Right lobe of liver (tissue), 6 donors: ENCODE measurements around the gene MARVELD1. TPM values are rescaled to one million over a fixed set of nuclear protein-coding genes. Genes with fewer than 3 reads are reported as not detected.
A peak's percentile ranks its signal among the peaks of the same experiment; 100 is the strongest.

Experiments used
- ATAC-seq, 4 donors: fragments of 200-7000 bp; cut with Tn5 transposase; one replicate each; pipeline ENCODE4 v1.9.1; 2020; ENCODE audit warnings: mild to moderate bottlenecking in 4 of 4, moderate library complexity in 4 of 4
- DNase-seq, 3 donors: peaks; one replicate each; pipeline ENCODE4 v3.0.0-alpha.2; 2020
- H3K27ac ChIP-seq, 3 donors: fragments of 200-600 bp; one replicate each; pipeline ENCODE4 v1.8.0; 2022
- H3K27me3 ChIP-seq, 2 donors: fragments of 200-600 bp; one replicate each; pipeline ENCODE4 v1.8.0; 2022
- H3K36me3 ChIP-seq, 4 donors: fragments of 200-600 bp; sonication (generic) in 1 of 4; one replicate each; pipeline versions ENCODE4 v1.5.1 to v1.8.0; 2017 to 2022; ENCODE audit warnings: control low read depth in 1 of 4
- H3K4me1 ChIP-seq, 4 donors: fragments of 200-600 bp; sonication (generic) in 1 of 4; one replicate each; pipeline versions ENCODE4 v1.5.1 to v1.8.0; 2017 to 2022; ENCODE audit warnings: control low read depth in 1 of 4
- H3K4me3 ChIP-seq, 3 donors: fragments of 200-600 bp; one replicate each; pipeline ENCODE4 v1.8.0; 2022
- H3K9me3 ChIP-seq, 4 donors: fragments of 200-600 bp; sonication (generic) in 1 of 4; one replicate each; pipeline versions ENCODE4 v1.5.1 to v1.8.0; 2017 to 2022; ENCODE audit warnings: control low read depth in 1 of 4
- CTCF ChIP-seq, 4 donors: fragments of 200-600 bp in 3 of 4; fragments of 450-650 bp in 1 of 4; IDR thresholded peaks; one replicate each; pipeline versions ENCODE4 v1.5.1 to v1.8.0; 2016 to 2022; ENCODE audit warnings: antibody characterized with exemption in 4 of 4, mild to moderate bottlenecking in 2 of 4
- POLR2A ChIP-seq: fragments of 450-650 bp; IDR thresholded peaks from one replicate; pipeline ENCODE4 v1.6.1; 2017; ENCODE audit warnings: antibody characterized with exemption, mild to moderate bottlenecking
- WGBS: methylation state at CpG from one replicate; pipeline ENCODE4 v1.1.6; 2018; ENCODE audit warnings: low coverage, low lambda C conversion rate; ENCODE audit not compliant: insufficient coverage; ENCODE audit errors: missing lambda C conversion rate; 5-methylcytosine and 5-hydroxymethylcytosine counted together
- intact Hi-C, 2 donors: fragments of 100-400 bp; cut with DNase I; formaldehyde crosslinking; loops; one replicate each; pipeline versions ENCODE4 v1.11.2 to v1.14.1; 2022
- total RNA-seq, 6 experiments: library from RNA; depleted of rRNA in 2 of 6; stranded (reverse); fragments of >200 nt in 2 of 6; fragmentation: NEBNext Ultra II Directional in 3 of 6; extraction: Animal tissue kit (Norgen Biotek cat#: 25700) in 3 of 6; gene quantifications; one replicate each; pipeline versions ENCODE4 v1.1.0 to v1.2.4, GENCODE V29; 2016 to 2023
- donor health status: DM: no; HTN: yes; CAD: no.
- donor health status: DM: no; HTN: no; CAD: no.
- donor health status: DM: no; HTN: no; CAD: no.
- donor health status: DM: no; HTN: yes; CAD: no.
- donor health status: DM: no; HTN: yes; CAD: no.

The MARVELD1 gene
- total RNA-seq, 6 experiments from 2014 or later: 1.5 to 3.1 (median 2.3) TPM

DNA sequence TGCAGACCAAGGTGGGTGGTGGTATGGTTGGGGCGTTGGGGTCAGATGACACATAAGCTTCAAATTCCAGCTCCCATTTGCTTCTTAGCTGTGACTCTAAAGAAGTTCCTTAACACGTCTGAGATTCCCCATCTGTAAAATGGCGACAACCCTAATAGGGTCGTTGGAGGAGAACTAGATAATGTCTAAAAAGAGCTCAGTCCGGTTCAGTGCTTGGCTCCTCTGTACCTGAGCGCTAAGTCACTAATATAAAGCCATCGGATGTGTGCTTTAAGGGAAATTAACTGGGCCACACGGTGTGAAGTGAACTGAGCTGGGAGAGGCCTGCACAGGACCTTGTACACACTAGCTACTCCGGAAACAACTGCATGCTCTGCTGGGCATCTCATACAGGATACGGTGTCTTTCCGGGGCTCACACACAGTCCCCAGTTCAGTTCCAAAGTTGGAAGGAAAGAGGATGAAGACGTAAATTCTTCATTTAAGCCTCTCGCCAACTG lies 22.9 kb downstream of the MARVELD1 start:
- Histone ChIP-seq H3K4me1 (peaks cover 0 to 15% (median 6%) of the 10 kb centered on the region in 4 donors), H3K36me3 (peaks cover 0 to 24% (median 0%) of the 10 kb centered on the region in 4 donors), H3K9me3 (no peaks in the 10 kb centered on the region), H3K27me3 (no peaks in the 10 kb centered on the region), H3K4me3 (peak overlapping the region in 2 of 3 donors; percentile 85 to 99), H3K27ac (peak overlapping the region in 2 of 3 donors; percentile 80 to 93)
- ATAC-seq (peak; percentile 6 to 23 (median 12)), DNase-seq (peak in 1 of 3 donors; percentile 1)
- intact Hi-C loops: loop anchor here in 1 of 2 donors (10.0 kb wide), 1 partner anchor 62 kb away; no protein-coding TSS in a partner anchor
- TF ChIP-seq POLR2A (no peak), CTCF (IDR thresholded peaks at IDR 0.05) (no peak)
- WGBS: 71% methylated on average over 10 of the region's 13 CpGs

- DNase-seq (peak; percentile 97 to 98 (median 97)), ATAC-seq (peak; percentile 92 to 95 (median 93))
- no peaks in the 10 kb centered on the region for H3K27me3 ChIP-seq
- WGBS: under 1% methylated on average over 39 of the region's 72 CpGs
- no peaks in the 10 kb centered on the region for H3K9me3 ChIP-seq
- H3K36me3 ChIP-seq: peaks cover 0 to 24% (median 0%) of the 10 kb centered on the region in 4 donors
- intact Hi-C loops: loop anchor here in 1 of 2 donors (10.0 kb wide), 1 partner anchor 62 kb away; no protein-coding TSS in a partner anchor
- peaks cover 0 to 15% (median 6%) of the 10 kb centered on the region in 4 donors for H3K4me1 ChIP-seq
- peak within 1 kb of the TSS; percentile 80 to 95 (median 93) for H3K27ac ChIP-seq
- TF ChIP-seq CTCF (IDR thresholded peaks at IDR 0.05) (no peak), POLR2A (peak; percentile 93)
- H3K4me3 ChIP-seq: peak within 1 kb of the TSS; percentile 85 to 99 (median 95)
Observed at GRCh38 chr10:97736902-97737769, 23.6 kb downstream of the MARVELD1 start, which contains the start of gene ZFYVE27. Gene ZFYVE27 (plus strand): TSS chr10:97737128. CDS start chr10:97738478, 1,350 bp downstream.

- no peak for TF ChIP-seq CTCF (IDR thresholded peaks at IDR 0.05)
- no peak for TF ChIP-seq POLR2A
- H3K27ac ChIP-seq: peak overlapping the region in 2 of 3 donors; percentile 93 to 95
Observed at GRCh38 chr10:97737770-97738265, 24.3 kb downstream of the MARVELD1 start.

DNA sequence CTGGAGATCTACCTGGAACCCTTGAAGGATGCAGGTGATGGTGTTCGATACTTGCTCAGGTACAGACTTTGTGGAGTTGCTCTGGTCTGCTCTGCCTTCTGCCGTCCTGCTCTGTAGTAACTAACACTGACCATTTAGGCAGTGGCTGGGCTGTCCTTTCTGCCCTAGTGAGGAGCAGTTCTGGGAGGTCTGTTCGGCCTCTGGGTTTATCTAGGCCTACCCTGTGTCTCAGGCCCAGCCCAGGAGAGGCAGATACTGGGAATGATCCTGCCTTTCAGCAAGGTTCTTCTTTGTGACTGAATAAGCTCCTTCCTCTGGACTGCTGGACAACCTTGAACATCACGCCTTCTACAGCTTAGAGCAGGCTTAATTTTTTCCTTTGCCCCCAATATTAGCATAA lies 25.1 kb downstream of the MARVELD1 start:
- no peak for TF ChIP-seq CTCF (IDR thresholded peaks at IDR 0.05)
- no peak for TF ChIP-seq POLR2A
- Histone ChIP-seq H3K4me3 (no peak overlapping the region), H3K9me3 (no peaks in the 10 kb centered on the region)

More at GRCh38 chr10:97737770-97738265, 24.3 kb downstream of the MARVELD1 start:
- WGBS: 40% methylated on average over 14 of the region's 14 CpGs
- intact Hi-C loops: loop anchor here in 1 of 2 donors (10.0 kb wide), 1 partner anchor 63 kb away; no protein-coding TSS in a partner anchor
- Histone ChIP-seq H3K36me3 (peaks cover 0 to 24% (median 0%) of the 10 kb centered on the region in 4 donors), H3K4me3 (peak overlapping the region; percentile 85 to 99 (median 95)), H3K9me3 (no peaks in the 10 kb centered on the region), H3K4me1 (peaks cover 0 to 15% (median 7%) of the 10 kb centered on the region in 4 donors), H3K27me3 (no peaks in the 10 kb centered on the region)
- ATAC-seq: no peak
- peak in 1 of 3 donors; percentile 11 for DNase-seq

More for the DNA sequence above, 25.1 kb downstream of the MARVELD1 start:
- Histone ChIP-seq H3K4me1 (peaks cover 0 to 17% (median 7%) of the 10 kb centered on the region in 4 donors), H3K27ac (no peak overlapping the region), H3K36me3 (peaks cover 0 to 32% (median 0%) of the 10 kb centered on the region in 4 donors), H3K27me3 (no peaks in the 10 kb centered on the region)
- DNase-seq (peak in 1 of 3 donors; percentile 31), ATAC-seq (no peak)
- intact Hi-C loops: loop anchor here in 1 of 2 donors (10.0 kb wide), 1 partner anchor 64 kb away; no protein-coding TSS in a partner anchor
- 100% methylated on average over 3 of the region's 4 CpGs for WGBS
